Measurements from ENCODE around the gene NAV3. TPM values are rescaled to one million over a fixed set of nuclear protein-coding genes. Genes with fewer than 3 reads are reported as not detected.
A peak's percentile ranks its signal among the peaks of the same experiment; 100 is the strongest.

NAV3 gene
- total RNA-seq, 1 experiment from 2014 or later: 6.8 TPM

DNA sequence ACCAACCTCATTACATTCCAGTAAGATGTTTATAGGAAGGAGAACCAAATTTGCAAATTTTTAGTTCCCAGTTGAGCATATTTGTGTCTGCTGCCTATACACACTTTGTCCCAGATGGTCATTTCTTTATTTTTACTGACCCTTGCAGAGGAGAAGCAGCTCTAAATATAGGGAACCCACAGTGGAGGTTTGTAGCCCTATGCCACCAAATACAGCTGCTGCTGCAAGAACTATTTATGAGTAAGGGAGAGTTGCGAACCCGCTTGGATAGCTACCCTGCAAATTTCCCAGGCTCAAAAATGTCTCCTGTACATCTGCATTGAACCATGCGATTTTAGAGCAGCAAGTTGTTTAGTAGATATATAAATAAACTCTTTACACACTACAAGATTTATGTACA lies 48.2 kb downstream of the NAV3 start:
- BruUV-seq (replicated peaks): no TSS peak
- ChIA-PET CTCF (no interaction called here), POLR2A (ENCODE audit: unreplicated experiment) (no interaction called here)
- H3K36me3 ChIP-seq (ENCODE audit: low read depth, low read length): no peaks in the 10 kb centered on the region
- DNase-seq (no peak), ATAC-seq (no peak)
- H3F3A ChIP-seq (ENCODE audit: low read length, unreplicated experiment): no peaks in the 10 kb centered on the region
- H3K79me2 ChIP-seq (ENCODE audit: low read length): no peaks in the 10 kb centered on the region
- H3K4me2 ChIP-seq (ENCODE audit: low read length): no peak overlapping the region
- intact Hi-C loops (cut with micrococcal nuclease): no loop called here
- no peaks in the 10 kb centered on the region for H4K20me1 ChIP-seq (ENCODE audit: low read length)
- H3K4me1 ChIP-seq (ENCODE audit: insufficient read depth, low read length): no peaks in the 10 kb centered on the region
- H3K9me3 ChIP-seq (ENCODE audit: low read length): no peaks in the 10 kb centered on the region
- peaks cover 17% of the 10 kb centered on the region for H3K27me3 ChIP-seq (ENCODE audit: low read length)
- no peak for TF ChIP-seq CTCF (conservative IDR thresholded peaks at IDR 0.05; ENCODE audit: low read depth, low read length)
- TF ChIP-seq EZH2 (IDR thresholded peaks at IDR 0.05; ENCODE audit: low read length, unreplicated experiment): no peak
- TF ChIP-seq EZH2phosphoT487 (IDR thresholded peaks at IDR 0.05; ENCODE audit: borderline replicate concordance, low read length): no peak
- no peak overlapping the region for H3K9ac ChIP-seq (ENCODE audit: low read length)
- H3K4me3 ChIP-seq (ENCODE audit: low read length): no peak overlapping the region
- no peaks in the 10 kb centered on the region for H3K9me2 ChIP-seq (replicated peaks; ENCODE audit: low read length)
- no peak overlapping the region for H2AFZ ChIP-seq (ENCODE audit: low read length)
- no peak overlapping the region for H3K27ac ChIP-seq (ENCODE audit: low read length)

- no peak for ATAC-seq
- Histone ChIP-seq H3K4me3 (ENCODE audit: low read length) (no peak overlapping the region), H3K9ac (ENCODE audit: low read length) (no peak overlapping the region), H3K9me2 (replicated peaks; ENCODE audit: low read length) (no peaks in the 10 kb centered on the region), H2AFZ (ENCODE audit: low read length) (no peak overlapping the region), H3K36me3 (ENCODE audit: low read depth, low read length) (no peaks in the 10 kb centered on the region), H3K4me1 (ENCODE audit: insufficient read depth, low read length) (no peaks in the 10 kb centered on the region), H3K79me2 (ENCODE audit: low read length) (no peaks in the 10 kb centered on the region), H3K9me3 (ENCODE audit: low read length) (no peaks in the 10 kb centered on the region), H4K20me1 (ENCODE audit: low read length) (no peaks in the 10 kb centered on the region), H3K27ac (ENCODE audit: low read length) (no peak overlapping the region), H3F3A (ENCODE audit: low read length, unreplicated experiment) (no peaks in the 10 kb centered on the region), H3K4me2 (ENCODE audit: low read length) (no peak overlapping the region), H3K27me3 (ENCODE audit: low read length) (peaks cover 17% of the 10 kb centered on the region)
- no peak for TF ChIP-seq EZH2phosphoT487 (IDR thresholded peaks at IDR 0.05; ENCODE audit: borderline replicate concordance, low read length)
- no peak for DNase-seq
- intact Hi-C loops (cut with micrococcal nuclease): no loop called here
- POLR2A ChIA-PET (ENCODE audit: unreplicated experiment): no interaction called here
- CTCF ChIA-PET: no interaction called here
- no TSS peak for BruUV-seq (replicated peaks)
Observed at GRCh38 chr12:77882709-77883108, 52.0 kb downstream of the NAV3 start.

- Histone ChIP-seq H3K9ac (ENCODE audit: low read length) (no peak overlapping the region), H2AFZ (ENCODE audit: low read length) (no peak overlapping the region), H3F3A (ENCODE audit: low read length, unreplicated experiment) (no peaks in the 10 kb centered on the region), H3K9me2 (replicated peaks; ENCODE audit: low read length) (no peaks in the 10 kb centered on the region), H3K27me3 (ENCODE audit: low read length) (peaks cover 17% of the 10 kb centered on the region), H3K36me3 (ENCODE audit: low read depth, low read length) (no peaks in the 10 kb centered on the region), H3K4me2 (ENCODE audit: low read length) (no peak overlapping the region), H3K4me1 (ENCODE audit: insufficient read depth, low read length) (0 out of 2 replicates have a peak, but pooled peaks cover under 1% of the 10 kb centered on the region), H3K79me2 (ENCODE audit: low read length) (no peaks in the 10 kb centered on the region), H3K27ac (ENCODE audit: low read length) (no peak overlapping the region), H3K4me3 (ENCODE audit: low read length) (no peak overlapping the region), H4K20me1 (ENCODE audit: low read length) (no peaks in the 10 kb centered on the region), H3K9me3 (ENCODE audit: low read length) (no peaks in the 10 kb centered on the region)
- intact Hi-C loops (cut with micrococcal nuclease): no loop called here
- DNase-seq (peak; percentile 87), ATAC-seq (peak; percentile 99)
- BruUV-seq (replicated peaks): no TSS peak
- POLR2A ChIA-PET (ENCODE audit: unreplicated experiment): no interaction called here
- TF ChIP-seq EZH2 (IDR thresholded peaks at IDR 0.05; ENCODE audit: low read length, unreplicated experiment) (no peak), EZH2phosphoT487 (IDR thresholded peaks at IDR 0.05; ENCODE audit: borderline replicate concordance, low read length) (no peak), CTCF (conservative IDR thresholded peaks at IDR 0.05; ENCODE audit: low read depth, low read length) (no peak)
- CTCF ChIA-PET: no interaction called here
Observed at GRCh38 chr12:77888611-77889010, 57.9 kb downstream of the NAV3 start.

Data from PC-3 (cell line).